ENCODE measurements around the gene SBF2.

DNA sequence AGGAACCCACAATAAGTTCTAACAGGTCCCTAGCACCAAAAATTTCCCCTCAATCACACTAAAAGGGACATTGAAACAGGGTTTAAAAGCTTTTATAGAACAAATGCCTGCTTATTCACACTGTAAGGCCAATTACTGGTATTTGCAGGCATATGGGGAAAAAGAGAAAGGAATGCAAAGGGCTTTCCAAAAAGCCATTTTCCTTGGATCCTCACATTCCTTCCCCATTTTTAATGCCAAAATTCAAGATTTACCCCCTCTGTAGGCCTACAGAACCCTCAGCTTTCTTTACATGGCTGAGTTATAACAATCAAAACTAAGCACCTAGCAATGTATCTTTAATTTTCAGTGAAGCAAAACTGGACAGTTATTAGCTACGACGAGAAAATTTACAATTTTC is 102.0 kb downstream of the SBF2 start:
- TF ChIP-seq, protein P1, sequence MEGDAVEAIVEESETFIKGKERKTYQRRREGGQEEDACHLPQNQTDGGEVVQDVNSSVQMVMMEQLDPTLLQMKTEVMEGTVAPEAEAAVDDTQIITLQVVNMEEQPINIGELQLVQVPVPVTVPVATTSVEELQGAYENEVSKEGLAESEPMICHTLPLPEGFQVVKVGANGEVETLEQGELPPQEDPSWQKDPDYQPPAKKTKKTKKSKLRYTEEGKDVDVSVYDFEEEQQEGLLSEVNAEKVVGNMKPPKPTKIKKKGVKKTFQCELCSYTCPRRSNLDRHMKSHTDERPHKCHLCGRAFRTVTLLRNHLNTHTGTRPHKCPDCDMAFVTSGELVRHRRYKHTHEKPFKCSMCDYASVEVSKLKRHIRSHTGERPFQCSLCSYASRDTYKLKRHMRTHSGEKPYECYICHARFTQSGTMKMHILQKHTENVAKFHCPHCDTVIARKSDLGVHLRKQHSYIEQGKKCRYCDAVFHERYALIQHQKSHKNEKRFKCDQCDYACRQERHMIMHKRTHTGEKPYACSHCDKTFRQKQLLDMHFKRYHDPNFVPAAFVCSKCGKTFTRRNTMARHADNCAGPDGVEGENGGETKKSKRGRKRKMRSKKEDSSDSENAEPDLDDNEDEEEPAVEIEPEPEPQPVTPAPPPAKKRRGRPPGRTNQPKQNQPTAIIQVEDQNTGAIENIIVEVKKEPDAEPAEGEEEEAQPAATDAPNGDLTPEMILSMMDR (conservative IDR thresholded peaks at IDR 0.05), result no peak
- no peak for TF ChIP-seq ZFX (IDR thresholded peaks at IDR 0.05)

Data from C4-2B (cell line).